HG03159 (cell line): Measurements from ENCODE around the gene ALPI.

Experiments
- ATAC-seq: cut with Tn5 transposase; IDR thresholded peaks from one replicate; pipeline ENCODE4 v1.9.1; 2021; ENCODE audit warnings: mild to moderate bottlenecking, moderate library complexity; ENCODE audit not compliant: unreplicated experiment

ALPI gene

DNA sequence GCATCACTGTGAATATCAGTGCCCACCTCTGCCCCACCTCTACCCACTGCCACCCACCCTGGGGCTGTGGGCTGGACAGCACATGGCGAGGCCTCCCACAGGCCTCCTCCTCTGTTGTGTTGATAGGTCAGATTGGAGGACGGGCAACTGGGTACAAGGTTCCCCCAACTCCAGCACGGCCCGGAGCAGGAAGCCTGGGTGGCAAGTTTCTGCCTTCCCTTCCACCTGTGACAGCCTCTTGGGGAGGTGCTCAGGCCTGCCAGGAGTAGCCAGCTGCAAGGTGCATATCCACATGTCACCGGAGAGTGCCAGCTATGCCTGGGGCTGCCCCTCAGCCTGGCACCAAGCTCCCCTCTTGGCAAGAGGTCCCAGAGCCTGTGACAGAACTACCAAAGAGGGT, 38.6 kb downstream of the ALPI start:
- ATAC-seq = no peak

DNA sequence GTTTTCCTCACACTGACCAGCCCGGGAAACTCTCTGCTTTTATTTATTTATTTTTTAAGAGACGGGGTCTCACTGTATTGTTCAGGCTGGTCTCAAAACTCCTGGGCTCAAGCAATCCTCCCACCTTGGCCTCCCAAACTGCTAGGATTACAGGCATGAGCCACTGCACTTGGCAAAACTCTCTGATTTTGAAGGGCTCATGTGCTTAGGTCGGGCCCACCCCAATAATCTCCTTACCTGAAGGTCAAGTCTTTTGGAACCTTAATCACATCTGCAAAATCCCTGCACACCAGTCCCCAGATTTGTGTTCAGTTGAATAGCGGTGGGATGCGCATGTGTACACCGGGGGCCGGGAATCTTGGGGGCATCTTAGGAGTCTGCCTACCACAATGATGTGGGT, 39.3 kb downstream of the ALPI start:
- no peak for ATAC-seq

DNA sequence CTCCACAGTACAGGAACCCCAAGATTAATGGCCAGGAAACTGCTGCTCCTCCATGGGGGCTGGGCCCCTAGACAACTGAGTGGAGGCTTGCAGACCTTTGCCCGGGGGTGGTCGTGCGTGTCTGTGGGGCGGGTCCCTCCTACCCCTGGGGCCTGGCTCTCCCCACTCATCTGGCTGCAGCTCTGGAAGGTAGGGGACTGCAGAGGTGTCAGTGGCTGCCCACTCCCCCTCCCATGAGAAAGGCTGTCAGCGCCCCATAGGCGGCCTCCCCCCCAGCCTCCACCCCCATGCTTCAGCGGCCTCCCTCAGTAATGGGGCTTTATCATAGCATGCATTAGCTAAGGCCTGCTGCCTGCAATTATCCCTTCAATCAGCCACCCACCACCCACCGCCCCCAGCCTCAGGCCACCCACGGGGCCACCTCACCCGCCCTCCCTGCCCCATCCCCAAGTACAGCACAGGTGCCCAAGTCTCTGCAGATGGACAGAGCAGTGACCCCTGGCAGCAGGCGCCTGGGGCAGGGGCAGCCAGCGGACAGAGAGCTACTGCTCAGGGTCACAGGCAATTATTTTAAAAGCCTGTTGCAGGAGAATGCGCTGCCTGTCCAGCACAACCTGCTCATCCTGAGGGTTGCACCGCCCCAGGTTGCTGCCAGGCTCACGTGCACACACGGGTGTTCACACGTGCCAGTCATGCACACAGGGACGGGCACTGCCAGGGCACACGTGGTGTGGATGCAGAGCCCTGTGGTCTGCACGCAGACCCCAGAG, 40.7 kb downstream of the ALPI start:
- ATAC-seq = no peak

DNA sequence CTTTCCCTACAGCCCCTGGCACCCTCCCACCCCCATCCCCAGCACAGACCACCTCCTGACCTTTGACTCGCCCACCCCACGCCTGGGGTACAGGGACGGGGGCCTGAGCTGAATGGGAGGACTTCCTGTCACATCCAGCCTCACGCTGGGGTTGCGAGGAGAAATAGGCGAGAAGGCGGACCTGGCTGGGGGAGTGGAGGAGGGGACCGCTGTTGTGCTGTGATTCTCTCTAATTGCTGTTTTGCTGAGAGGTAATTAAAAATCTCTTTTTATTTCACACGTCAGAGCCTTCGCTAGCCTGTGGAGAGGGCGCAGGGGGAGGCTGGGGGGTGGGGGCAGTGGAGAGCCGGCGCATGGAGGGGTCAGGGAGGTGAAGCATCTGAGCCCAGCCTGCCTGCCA, 41.4 kb downstream of the ALPI start:
- no peak for ATAC-seq

DNA sequence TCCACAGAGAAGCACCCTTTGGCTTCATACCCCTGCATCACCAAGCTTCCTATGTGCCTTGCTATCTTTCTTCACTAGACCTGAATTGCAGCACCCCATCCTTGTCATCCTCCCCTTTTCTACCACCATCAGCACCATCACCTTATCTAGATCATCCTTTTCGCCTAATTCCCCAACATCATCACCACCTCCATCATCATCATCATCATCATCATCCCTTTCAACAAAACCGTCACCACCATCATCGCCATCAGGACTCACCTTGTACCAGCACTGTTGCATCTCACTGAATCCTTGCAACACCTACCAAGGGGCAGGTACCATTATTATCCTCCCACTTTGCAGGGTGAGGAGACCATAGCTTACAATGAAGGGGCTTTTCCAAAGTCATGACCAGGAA, 42.5 kb downstream of the ALPI start:
- ATAC-seq = no peak

DNA sequence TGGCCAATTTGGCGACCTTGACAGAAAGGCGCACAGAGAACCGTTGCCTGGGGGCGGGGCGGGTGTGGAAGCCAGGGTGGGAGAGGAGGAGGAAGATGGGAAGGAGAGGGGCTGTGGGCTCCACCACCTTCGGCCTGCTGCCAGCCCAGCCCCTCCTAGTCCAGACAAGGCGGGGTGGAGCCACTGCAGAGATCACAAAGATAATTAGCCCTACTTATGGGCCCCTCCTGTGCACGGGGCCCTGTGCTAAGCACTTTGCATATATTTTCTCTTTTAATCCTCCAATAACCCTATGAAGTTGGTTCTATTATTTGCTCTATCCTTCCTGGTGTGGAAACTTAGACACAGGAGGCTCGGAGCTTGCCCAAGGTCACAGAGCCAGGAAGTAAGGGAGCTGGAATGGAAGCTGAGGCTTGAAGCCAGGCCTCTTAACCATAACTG, 45.4 kb downstream of the ALPI start:
- ATAC-seq = no peak

DNA sequence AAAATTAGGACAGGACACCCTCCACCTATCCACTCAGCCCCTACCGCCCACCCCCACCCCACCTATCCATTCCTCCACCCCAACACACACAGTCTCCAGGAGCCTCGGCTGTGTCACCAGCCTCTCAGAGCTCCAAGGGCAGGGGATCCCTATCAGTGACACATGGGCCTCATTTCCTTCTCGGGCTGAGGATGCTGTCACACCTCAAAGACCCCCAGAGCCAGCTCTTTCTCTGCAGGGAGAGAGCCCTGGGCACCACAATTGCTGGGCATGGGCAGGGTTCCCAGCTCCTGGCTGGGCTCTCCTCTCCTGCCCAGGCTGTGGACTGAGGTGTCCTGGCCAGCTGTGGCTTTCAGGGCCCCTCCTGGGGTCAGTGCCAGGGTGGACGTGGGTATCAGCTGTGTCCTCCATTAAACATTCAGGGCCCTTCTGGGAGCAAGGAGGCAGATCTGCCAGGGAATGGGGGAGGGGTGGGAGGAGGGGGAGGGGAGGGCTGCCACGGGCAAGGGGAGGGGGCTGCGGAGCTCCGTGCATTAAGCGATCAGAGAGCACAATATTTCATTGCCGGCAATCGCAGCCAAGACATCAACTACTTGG, 45.9 kb downstream of the ALPI start:
- no peak for ATAC-seq

DNA sequence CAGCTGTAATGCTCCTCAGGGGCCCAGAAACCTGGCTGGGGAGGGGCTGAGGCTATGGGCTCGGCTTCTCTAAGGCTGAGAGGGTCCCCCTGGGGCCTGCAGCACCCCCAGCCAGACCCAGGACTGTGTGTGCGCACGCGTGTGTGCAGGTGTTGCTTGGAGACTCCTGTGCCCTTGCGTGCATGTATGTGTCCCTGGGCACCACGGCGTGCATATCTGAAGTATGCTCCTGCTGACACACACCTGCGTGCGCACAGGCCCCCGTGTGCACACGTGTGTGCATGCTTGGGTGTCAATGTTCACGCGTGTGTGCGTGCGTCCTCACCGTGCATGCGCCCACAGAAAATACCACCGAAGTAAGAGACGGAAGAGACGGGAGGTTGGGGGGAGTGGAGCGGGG, 46.6 kb downstream of the ALPI start:
- ATAC-seq = no peak

DNA sequence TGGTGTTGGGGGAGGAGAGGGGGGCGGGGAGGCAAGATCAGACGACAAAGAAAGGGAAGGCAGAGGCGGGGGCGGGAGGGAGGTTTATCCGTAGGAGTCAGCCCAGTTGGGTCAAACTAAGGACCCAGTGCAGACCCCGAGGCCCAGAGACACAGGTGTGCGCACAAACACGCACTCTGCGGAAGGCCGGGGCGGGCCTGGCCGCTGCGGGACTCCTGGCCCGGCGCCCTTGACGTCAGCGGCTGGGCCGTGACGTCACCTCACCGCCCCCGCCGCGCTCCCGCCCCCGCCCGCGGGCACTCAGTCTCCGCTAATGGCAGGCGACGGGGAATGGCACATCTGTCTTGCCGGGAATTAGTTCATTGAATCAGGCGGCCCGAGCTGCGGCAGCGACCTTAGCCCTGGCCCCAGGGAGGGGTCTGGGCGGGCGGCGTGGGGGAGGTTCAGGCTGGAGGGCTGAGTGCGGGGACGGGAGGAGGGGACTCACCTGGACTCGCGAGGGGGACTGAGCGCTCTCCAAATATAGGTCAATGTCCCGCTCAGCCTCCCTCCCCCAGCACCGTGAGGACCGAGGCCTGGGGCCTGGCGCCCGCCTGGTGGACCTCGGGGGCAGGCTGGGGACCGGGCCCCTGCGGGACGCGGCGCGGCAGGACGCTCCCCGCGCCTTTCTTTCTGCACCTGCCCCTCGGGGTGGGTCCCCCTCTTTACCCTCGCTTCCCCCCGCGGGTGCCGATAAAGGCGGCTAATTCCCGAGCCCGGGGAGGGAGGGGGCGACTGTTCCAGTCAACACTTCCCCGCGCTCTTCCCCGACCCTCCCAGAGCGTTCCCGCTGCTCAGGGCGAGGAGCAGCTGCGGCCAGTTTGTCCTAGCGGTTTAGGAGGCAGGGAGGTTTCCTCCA, 47.2 kb downstream of the ALPI start:
- no peak for ATAC-seq

DNA sequence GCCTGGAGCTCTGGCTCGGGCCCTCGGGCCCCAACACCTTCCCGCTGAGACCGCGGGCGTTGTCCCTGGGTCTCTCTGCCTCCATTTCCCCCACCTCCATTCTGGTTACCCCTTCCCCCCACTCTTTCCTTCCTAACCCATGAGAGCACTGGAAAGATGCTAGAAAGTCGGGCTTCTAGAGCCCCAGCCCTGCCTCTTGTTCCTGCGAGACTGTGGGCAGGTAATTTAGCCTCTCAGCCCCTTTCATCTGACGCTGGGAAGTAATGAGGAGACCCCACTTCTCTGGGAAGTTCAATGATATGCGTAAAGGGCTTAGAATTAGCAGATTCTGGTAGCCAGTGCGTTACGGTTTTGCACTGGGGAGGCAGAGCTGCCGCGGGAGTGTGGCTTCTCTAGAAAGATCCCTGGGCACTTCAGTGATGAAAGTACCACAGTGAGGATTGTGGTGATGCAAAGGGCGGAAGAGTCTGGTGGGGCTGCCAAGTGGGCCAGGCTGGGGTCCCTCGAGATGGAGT, 47.9 kb downstream of the ALPI start:
- ATAC-seq = no peak

DNA sequence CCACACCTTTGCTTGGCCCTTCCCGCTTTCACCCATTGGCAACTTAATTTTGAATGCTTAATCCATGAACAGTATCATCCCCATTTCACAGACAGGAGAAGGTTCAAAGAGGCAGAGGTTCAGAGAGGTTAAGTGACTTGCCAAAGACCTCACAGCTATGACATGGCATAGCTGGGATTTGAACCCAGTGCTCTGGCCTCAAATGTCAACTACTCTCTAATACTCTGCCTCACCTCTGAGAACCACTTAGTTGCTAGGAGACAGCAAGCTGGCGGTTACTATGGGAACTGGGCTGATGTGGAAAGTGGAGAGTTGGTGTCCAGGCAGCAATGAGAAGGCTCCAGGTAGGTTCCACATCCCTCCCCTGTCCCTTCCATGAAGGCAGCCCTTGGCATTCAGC, 48.5 kb downstream of the ALPI start:
- ATAC-seq = no peak

DNA sequence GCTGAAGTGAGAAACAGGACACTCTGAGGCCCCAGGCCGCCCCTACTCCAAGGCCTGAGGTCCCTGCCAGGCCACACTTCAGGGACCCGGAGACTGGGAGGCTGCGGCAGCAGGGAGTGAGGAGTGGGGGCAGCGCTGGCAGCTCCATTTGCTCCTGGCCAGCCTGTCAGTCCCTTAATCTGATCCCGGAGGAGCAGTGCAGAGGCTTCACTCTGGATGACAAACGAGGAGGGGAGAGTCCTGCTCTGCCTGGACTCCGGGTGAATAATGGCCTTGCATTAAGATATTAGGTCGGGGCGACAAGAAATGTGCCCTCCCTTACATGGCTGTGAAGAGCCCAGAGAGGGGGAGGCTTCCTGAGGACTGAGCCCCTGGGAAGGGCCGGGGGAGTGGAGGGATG, 49.9 kb downstream of the ALPI start:
- ATAC-seq = no peak

DNA sequence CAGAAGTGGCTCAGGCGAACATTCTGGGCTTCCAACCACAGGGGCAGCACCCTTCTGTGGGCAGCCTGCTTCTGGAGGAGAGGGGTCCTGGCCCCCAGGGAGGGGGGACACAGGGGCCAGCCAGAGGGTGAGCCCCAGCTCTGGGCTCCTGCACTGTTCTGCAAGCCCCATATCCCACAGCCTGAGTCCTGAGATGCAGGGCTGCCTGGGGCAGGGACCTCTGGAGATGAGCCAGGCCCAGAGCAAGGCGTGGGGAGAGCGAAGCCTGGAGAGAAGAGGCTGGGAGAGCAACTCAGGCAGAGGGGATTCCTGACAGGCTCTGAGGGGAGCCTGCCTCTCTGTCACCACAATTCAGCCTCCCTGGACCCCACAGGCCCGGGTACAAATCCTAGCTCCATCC, 50.8 kb downstream of the ALPI start:
- no peak for ATAC-seq

DNA sequence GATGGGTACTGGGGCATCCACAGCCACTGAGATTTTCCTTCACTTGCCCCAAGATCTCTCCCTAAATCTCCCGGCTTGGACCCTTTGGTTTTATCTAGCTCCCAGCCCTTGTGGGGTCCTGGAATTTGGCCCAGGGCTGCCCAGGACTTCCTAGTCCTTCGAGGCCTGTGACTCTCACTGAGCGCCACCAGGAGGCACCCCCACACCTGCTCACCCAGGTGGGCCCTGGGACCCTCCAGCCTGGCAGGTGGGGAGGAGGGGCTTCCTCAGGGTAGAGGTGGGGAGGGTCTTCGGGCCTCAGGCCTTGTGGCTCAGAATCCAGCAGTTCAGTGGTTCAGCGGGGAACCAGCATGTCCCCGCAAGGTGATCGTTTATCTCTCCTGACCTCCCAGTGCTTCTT, 52.3 kb downstream of the ALPI start:
- ATAC-seq = no peak
